Gastrocnemius medialis (tissue), 4 donors: ENCODE data around the gene PCDH9. TPM values are rescaled to one million over a fixed set of nuclear protein-coding genes. Genes with fewer than 3 reads are reported as not detected.

Experiments used
- ATAC-seq, 2 donors: fragments of 150-250 bp; one replicate each; pipeline ENCODE4 v1.9.1; 2016
- DNase-seq, 2 donors: peaks; one replicate each; pipeline ENCODE4 v3.0.0-alpha.2; 2019
- H3K27ac ChIP-seq, 4 donors: fragments of 200-600 bp; sonication (generic); 1 replicate in 1 of 4; 2 replicates in 3 of 4; pipeline ENCODE4 v1.5.1; 2016 to 2018; ENCODE audit warnings: mild to moderate bottlenecking in 2 of 4, moderate library complexity in 1 of 4
- H3K27me3 ChIP-seq, 3 donors: fragments of 200-600 bp; sonication (generic) in 2 of 3; 1 replicate in 1 of 3; 2 replicates in 2 of 3; pipeline versions ENCODE4 v1.5.1 to v1.6.0; 2016 to 2019; ENCODE audit warnings: mild to moderate bottlenecking in 1 of 3, moderate library complexity in 1 of 3
- H3K36me3 ChIP-seq, 2 donors: fragments of 200-600 bp; sonication (generic) in 1 of 2; one replicate each; pipeline ENCODE4 v1.5.1; 2017 to 2018
- H3K4me1 ChIP-seq, 2 donors: fragments of 200-600 bp; sonication (generic) in 1 of 2; one replicate each; pipeline ENCODE4 v1.5.1; 2016 to 2017; ENCODE audit warnings: mild to moderate bottlenecking in 2 of 2
- H3K4me3 ChIP-seq, 4 donors: fragments of 200-600 bp; sonication (generic) in 3 of 4; 1 replicate in 1 of 4; 2 replicates in 3 of 4; pipeline ENCODE4 v1.5.1; 2016 to 2019; ENCODE audit warnings: mild to moderate bottlenecking in 2 of 4
- H3K9me3 ChIP-seq, 3 donors: fragments of 200-600 bp; sonication (generic) in 2 of 3; 1 replicate in 1 of 3; 2 replicates in 2 of 3; pipeline ENCODE4 v1.5.1; 2016 to 2019
- POLR2A ChIP-seq, 2 donors: fragments of 450-650 bp; IDR thresholded peaks; one replicate each; pipeline ENCODE4 v1.6.1; 2017; ENCODE audit warnings: antibody characterized with exemption in 2 of 2, mild to moderate bottlenecking in 2 of 2, moderate library complexity in 2 of 2
- in situ Hi-C, 4 donors: fragments of 200-750 bp; cut with MboI; loops; one replicate each; pipeline versions ENCODE4 v1.15.0 to v1.8.0; 2017; ENCODE audit warnings: low sequenced_read_pairs in 4 of 4
- intact Hi-C: fragments of 100-400 bp; cut with DNase I; formaldehyde crosslinking; loops from one replicate; pipeline ENCODE4 v1.15.1; 2023; ENCODE audit warnings: low total_unique reads
- total RNA-seq, 4 donors: library from RNA; depleted of rRNA; stranded (reverse); fragments of >200 nt; gene quantifications; one replicate each; pipeline versions ENCODE4 v1.1.0 to v1.2.3, GENCODE V29; 2016
- TF ChIP-seq, protein P1 (sequence below), 5 experiments: fragments of 450-650 bp in 3 of 5; fragments of 200-600 bp in 2 of 5; sonication (generic) in 2 of 5; IDR thresholded peaks in 4 of 5; conservative IDR thresholded peaks in 1 of 5; 1 replicate in 4 of 5; 2 replicates in 1 of 5; pipeline ENCODE4 v1.5.1; 2016 to 2019; ENCODE audit warnings: antibody characterized with exemption in 5 of 5, mild to moderate bottlenecking in 3 of 5, moderate library complexity in 3 of 5

The PCDH9 gene
- total RNA-seq, 4 donors from 2014 or later: 1.4 to 2.1 (median 1.9) TPM

DNA sequence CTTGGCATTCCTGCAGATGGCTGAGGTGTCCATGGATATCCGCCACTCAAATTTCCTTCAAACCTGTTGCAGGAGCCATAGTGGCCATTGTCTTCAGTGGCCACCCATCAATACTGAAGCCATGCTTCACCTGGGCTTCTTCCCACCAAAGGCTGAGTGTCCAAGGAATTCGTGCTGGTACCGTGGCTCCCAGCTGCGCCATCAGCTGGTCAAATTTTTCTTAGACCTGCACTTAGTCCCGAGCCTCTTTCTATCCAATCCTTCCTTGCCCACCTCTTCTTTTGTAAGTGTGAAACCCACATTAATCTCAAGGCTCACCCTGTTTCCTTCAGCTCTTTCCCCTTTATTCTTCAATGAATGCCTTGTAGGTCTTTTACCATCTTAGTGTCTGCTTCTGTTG lies 152.1 kb downstream of the PCDH9 start:
- intact Hi-C loops (no loop called here), in situ Hi-C loops (no loop called here)
- H3K4me1 ChIP-seq: no peaks in the 10 kb centered on the region
- TF ChIP-seq, protein P1, sequence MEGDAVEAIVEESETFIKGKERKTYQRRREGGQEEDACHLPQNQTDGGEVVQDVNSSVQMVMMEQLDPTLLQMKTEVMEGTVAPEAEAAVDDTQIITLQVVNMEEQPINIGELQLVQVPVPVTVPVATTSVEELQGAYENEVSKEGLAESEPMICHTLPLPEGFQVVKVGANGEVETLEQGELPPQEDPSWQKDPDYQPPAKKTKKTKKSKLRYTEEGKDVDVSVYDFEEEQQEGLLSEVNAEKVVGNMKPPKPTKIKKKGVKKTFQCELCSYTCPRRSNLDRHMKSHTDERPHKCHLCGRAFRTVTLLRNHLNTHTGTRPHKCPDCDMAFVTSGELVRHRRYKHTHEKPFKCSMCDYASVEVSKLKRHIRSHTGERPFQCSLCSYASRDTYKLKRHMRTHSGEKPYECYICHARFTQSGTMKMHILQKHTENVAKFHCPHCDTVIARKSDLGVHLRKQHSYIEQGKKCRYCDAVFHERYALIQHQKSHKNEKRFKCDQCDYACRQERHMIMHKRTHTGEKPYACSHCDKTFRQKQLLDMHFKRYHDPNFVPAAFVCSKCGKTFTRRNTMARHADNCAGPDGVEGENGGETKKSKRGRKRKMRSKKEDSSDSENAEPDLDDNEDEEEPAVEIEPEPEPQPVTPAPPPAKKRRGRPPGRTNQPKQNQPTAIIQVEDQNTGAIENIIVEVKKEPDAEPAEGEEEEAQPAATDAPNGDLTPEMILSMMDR (IDR thresholded peaks at IDR 0.05 in 4 of 5, conservative IDR thresholded peaks at IDR 0.05 in 1 of 5): no peak
- TF ChIP-seq POLR2A (IDR thresholded peaks at IDR 0.05): no peak
- H3K36me3 ChIP-seq: no peaks in the 10 kb centered on the region
- H3K4me3 ChIP-seq: no peak overlapping the region
- no peaks in the 10 kb centered on the region for H3K9me3 ChIP-seq
- H3K27ac ChIP-seq: no peak overlapping the region
- DNase-seq (no peak), ATAC-seq (no peak)
- H3K27me3 ChIP-seq: no peaks in the 10 kb centered on the region

DNA sequence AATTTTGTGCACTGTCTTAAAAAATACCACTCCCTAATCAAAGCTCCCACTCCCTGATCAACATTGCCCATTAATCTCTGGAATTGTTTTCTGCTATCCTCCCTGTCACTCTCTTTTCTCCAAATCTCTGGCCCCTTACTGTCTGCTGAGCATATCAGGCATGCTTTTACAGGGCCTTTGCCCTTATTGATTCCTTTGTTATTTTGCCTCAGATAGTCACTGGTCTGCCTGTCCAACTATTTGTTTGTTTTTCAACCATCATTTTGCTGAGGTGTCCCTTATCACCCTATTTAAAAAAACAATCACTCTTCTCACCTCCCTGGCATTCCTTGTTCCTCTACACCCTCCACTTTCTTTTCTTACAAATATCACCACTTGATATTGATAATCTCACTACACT lies 153.0 kb downstream of the PCDH9 start:
- Histone ChIP-seq H3K9me3 (no peaks in the 10 kb centered on the region), H3K27ac (no peak overlapping the region), H3K27me3 (no peaks in the 10 kb centered on the region), H3K4me1 (no peaks in the 10 kb centered on the region), H3K36me3 (no peaks in the 10 kb centered on the region), H3K4me3 (no peak overlapping the region)
- DNase-seq (no peak), ATAC-seq (no peak)
- intact Hi-C loops: no loop called here
- TF ChIP-seq, protein P1 (IDR thresholded peaks at IDR 0.05 in 4 of 5, conservative IDR thresholded peaks at IDR 0.05 in 1 of 5): no peak
- no peak for TF ChIP-seq POLR2A (IDR thresholded peaks at IDR 0.05)
- in situ Hi-C loops: no loop called here

DNA sequence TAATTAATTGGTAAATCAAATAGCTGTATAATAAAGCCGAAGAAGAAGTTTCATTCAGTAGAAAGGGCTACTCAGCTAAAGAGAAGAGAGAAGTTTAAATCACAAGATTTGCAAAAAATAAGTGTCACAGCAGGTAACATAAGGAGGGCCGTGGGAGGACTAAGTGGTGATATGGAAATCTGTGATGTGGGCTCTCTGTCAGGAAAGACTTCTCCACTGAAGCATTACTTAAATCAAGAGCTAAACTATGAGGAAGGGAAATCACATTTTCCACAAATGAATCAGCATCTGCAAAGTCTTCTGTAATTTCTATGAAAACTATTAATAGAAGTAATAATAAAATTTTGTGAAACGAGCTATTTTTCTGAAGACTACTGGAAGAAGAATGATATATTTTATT lies 153.8 kb downstream of the PCDH9 start:
- no peaks in the 10 kb centered on the region for H3K27me3 ChIP-seq
- ATAC-seq (no peak), DNase-seq (no peak)
- H3K27ac ChIP-seq: no peak overlapping the region
- no peaks in the 10 kb centered on the region for H3K4me1 ChIP-seq
- no peak overlapping the region for H3K4me3 ChIP-seq
- no peaks in the 10 kb centered on the region for H3K9me3 ChIP-seq
- no peaks in the 10 kb centered on the region for H3K36me3 ChIP-seq
- in situ Hi-C loops (no loop called here), intact Hi-C loops (no loop called here)
- TF ChIP-seq, protein P1 (IDR thresholded peaks at IDR 0.05 in 4 of 5, conservative IDR thresholded peaks at IDR 0.05 in 1 of 5): no peak
- no peak for TF ChIP-seq POLR2A (IDR thresholded peaks at IDR 0.05)

DNA sequence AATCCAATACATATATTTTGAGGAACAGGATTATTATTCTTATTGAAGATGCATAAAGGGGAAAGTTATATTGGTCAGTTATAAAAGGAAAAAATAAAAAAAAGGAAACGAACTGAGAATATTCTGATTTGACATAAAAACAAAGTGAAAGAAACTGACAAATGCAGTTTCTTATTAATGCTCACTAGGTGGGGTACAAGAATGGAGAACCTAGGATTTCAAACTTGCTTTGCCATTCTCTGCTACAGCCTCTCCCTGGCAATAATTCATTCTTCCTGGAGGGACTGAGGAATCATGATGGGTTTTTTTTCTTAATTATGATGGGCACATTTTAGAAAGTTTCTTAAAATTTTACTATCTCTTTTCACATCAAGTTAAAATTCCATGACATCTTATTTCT lies 154.9 kb downstream of the PCDH9 start:
- in situ Hi-C loops: no loop called here
- no peak for TF ChIP-seq POLR2A (IDR thresholded peaks at IDR 0.05)
- TF ChIP-seq, protein P1 (IDR thresholded peaks at IDR 0.05 in 4 of 5, conservative IDR thresholded peaks at IDR 0.05 in 1 of 5): no peak
- DNase-seq (no peak), ATAC-seq (no peak)
- Histone ChIP-seq H3K9me3 (no peaks in the 10 kb centered on the region), H3K27ac (no peak overlapping the region), H3K36me3 (no peaks in the 10 kb centered on the region), H3K4me1 (no peaks in the 10 kb centered on the region), H3K4me3 (no peak overlapping the region), H3K27me3 (no peaks in the 10 kb centered on the region)
- intact Hi-C loops: no loop called here

DNA sequence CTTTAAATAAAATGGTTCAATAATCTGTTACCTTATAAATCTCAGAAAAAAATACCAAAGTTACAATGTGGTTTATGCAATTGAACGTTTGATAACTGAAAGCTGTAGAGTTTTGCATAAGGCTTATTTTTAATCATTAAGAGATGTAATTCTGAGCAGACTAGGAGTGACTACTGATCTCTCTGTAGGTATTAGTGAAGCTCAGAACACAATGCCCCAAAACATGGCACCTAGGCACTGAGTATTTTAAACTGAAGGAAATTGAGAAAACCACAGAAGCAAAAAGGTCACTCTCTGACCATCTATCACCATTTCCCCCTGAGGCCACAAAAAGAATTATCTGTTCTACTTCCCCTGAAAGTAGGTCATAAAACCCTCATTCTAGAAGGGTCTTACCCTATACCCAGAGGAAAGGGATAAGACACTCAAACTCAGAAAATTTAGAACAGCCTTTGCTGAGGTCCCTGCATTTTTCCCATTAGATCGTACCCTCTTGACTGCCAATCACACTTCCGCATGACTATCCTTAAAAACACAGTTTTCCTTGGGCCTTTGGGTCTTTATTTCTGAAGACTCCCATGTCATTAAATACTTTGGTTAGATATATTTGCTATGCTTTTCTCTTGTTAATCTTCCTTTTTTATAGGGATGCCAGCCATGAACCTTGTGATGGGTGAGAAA lies 158.1 kb downstream of the PCDH9 start:
- in situ Hi-C loops: no loop called here

More for the DNA sequence above, 158.1 kb downstream of the PCDH9 start:
- Histone ChIP-seq H3K9me3 (no peaks in the 10 kb centered on the region), H3K4me1 (no peaks in the 10 kb centered on the region), H3K36me3 (no peaks in the 10 kb centered on the region), H3K4me3 (no peak overlapping the region), H3K27ac (no peak overlapping the region), H3K27me3 (no peaks in the 10 kb centered on the region)
- DNase-seq (no peak), ATAC-seq (no peak)
- intact Hi-C loops: no loop called here
- no peak for TF ChIP-seq POLR2A (IDR thresholded peaks at IDR 0.05)
- TF ChIP-seq, protein P1 (IDR thresholded peaks at IDR 0.05 in 4 of 5, conservative IDR thresholded peaks at IDR 0.05 in 1 of 5): no peak
